K562 (cell line): ENCODE results near the gene PALMD. TPM values are rescaled to one million over a fixed set of nuclear protein-coding genes. Genes with fewer than 3 reads are reported as not detected.

Experiments used
- KLF6 ChIP-seq: fragments of 250-450 bp; sonication (Bioruptor Pico); IDR thresholded peaks from 2 replicates; pipeline ENCODE4 v1.4.0; 2020; ENCODE audit warnings: mild to moderate bottlenecking, moderate library complexity, borderline replicate concordance
- NCOA4 ChIP-seq: fragments of 450-650 bp; IDR thresholded peaks from 2 replicates; pipeline ENCODE4 v1.6.1; 2018; ENCODE audit warnings: mild to moderate bottlenecking; ENCODE audit not compliant: partially characterized antibody
- SMARCE1 ChIP-seq: fragments of 450-650 bp; IDR thresholded peaks from 2 replicates; pipeline ENCODE4 v1.7.1; 2016; ENCODE audit warnings: mild to moderate bottlenecking
- SREBF2 ChIP-seq: sonication (generic); formaldehyde crosslinking; IDR thresholded peaks from 2 replicates; pipeline ENCODE4 v1.4.0; 2020; ENCODE audit warnings: mild to moderate bottlenecking, missing genetic modification reagents
- TRIM24 ChIP-seq, 2 experiments: fragments of 450-650 bp; IDR thresholded peaks; 2 replicates each; pipeline ENCODE4 v1.6.1; 2016
- polyA plus RNA-seq, 8 experiments: library from polyadenylated mRNA; depleted of rRNA in 4 of 8; stranded (reverse) in 5 of 8; unstranded in 3 of 8; fragments of >200 nt; fragmentation: Nextera tagmentation in 2 of 8; fragmentation: Illumina TruSeq in 1 of 8; extraction: Ambion mirVana in 2 of 8; extraction: Trizol in 1 of 8; gene quantifications; 2 replicates each; pipeline versions ENCODE4 v1.2.1 to v1.2.3, GENCODE V29; 2011 to 2014; ENCODE audit warnings: inconsistent platforms in 1 of 8, missing spikeins in 1 of 8
- total RNA-seq, 7 experiments: library from RNA; depleted of rRNA in 6 of 7; stranded (reverse); fragments of >200 nt in 6 of 7; fragmentation: Illumina TruSeq in 2 of 7; extraction: Trizol in 2 of 7; gene quantifications; 2 replicates each; pipeline versions ENCODE4 v1.2.1 to v1.2.3, GENCODE V29; 2011 to 2021; ENCODE audit warnings: low replicate concordance in 1 of 7
- TF ChIP-seq, protein P1 (sequence below): fragments of 250-450 bp; sonication (Bioruptor Pico); IDR thresholded peaks from 2 replicates; pipeline ENCODE4 v1.8.0; 2021; ENCODE audit warnings: mild to moderate bottlenecking, moderate library complexity
- TF ChIP-seq, protein P2 (sequence below), 3 experiments: fragments of 200-800 bp in 1 of 3; fragments of 250-450 bp in 1 of 3; fragments of 450-650 bp in 1 of 3; sonication (Bioruptor Pico) in 1 of 3; sonication (Bioruptor generic) in 1 of 3; formaldehyde crosslinking in 1 of 3; IDR thresholded peaks; 2 replicates each; pipeline versions ENCODE4 v1.6.1 to v1.8.0; 2016 to 2022; ENCODE audit warnings: mild to moderate bottlenecking in 2 of 3, missing genetic modification characterization in 2 of 3, missing compliant biosample characterization in 1 of 3, moderate library complexity in 1 of 3
- TF ChIP-seq, protein P3 (sequence below), 2 experiments: fragments of 450-650 bp; IDR thresholded peaks; 2 replicates each; pipeline ENCODE4 v1.6.1; 2018; ENCODE audit warnings: mild to moderate bottlenecking in 2 of 2, low read depth in 1 of 2; ENCODE audit not compliant: partially characterized antibody in 2 of 2

Gene PALMD
- total and polyA plus RNA-seq, 9 of the 15 experiments (the other 6 are each of a cell fraction or from before 2014, with no cell fraction given) = 2.7 to 13.5 (median 5.4) TPM

DNA sequence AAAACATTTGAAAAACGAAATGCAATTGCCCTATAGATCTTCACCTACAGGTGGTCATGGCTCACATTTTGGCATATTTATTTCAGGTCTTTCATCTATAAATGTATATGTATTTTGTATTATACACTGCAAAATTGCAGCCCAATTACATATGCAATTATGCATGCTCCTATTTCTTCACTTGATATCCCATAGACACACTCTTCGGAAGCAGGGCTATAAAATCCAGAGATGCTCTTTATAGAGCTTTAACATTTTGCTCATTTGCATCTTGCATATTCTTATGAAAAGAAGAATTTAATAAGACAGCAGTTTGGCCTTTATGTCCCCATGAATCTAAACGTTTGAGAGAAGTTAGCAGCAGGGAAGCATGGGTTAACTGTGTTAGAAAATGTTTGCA is 44.7 kb upstream of the PALMD start (continued):
- TF ChIP-seq, protein P1, sequence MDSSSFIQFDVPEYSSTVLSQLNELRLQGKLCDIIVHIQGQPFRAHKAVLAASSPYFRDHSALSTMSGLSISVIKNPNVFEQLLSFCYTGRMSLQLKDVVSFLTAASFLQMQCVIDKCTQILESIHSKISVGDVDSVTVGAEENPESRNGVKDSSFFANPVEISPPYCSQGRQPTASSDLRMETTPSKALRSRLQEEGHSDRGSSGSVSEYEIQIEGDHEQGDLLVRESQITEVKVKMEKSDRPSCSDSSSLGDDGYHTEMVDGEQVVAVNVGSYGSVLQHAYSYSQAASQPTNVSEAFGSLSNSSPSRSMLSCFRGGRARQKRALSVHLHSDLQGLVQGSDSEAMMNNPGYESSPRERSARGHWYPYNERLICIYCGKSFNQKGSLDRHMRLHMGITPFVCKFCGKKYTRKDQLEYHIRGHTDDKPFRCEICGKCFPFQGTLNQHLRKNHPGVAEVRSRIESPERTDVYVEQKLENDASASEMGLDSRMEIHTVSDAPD (CRISPR knock-in tag) = no peak
- TF ChIP-seq NCOA4 (no peak), KLF6 (no peak), SMARCE1 (no peak), SREBF2 (no peak), TRIM24 (IDR thresholded peaks at IDR 0.05) (no peak)
- TF ChIP-seq, protein P2, sequence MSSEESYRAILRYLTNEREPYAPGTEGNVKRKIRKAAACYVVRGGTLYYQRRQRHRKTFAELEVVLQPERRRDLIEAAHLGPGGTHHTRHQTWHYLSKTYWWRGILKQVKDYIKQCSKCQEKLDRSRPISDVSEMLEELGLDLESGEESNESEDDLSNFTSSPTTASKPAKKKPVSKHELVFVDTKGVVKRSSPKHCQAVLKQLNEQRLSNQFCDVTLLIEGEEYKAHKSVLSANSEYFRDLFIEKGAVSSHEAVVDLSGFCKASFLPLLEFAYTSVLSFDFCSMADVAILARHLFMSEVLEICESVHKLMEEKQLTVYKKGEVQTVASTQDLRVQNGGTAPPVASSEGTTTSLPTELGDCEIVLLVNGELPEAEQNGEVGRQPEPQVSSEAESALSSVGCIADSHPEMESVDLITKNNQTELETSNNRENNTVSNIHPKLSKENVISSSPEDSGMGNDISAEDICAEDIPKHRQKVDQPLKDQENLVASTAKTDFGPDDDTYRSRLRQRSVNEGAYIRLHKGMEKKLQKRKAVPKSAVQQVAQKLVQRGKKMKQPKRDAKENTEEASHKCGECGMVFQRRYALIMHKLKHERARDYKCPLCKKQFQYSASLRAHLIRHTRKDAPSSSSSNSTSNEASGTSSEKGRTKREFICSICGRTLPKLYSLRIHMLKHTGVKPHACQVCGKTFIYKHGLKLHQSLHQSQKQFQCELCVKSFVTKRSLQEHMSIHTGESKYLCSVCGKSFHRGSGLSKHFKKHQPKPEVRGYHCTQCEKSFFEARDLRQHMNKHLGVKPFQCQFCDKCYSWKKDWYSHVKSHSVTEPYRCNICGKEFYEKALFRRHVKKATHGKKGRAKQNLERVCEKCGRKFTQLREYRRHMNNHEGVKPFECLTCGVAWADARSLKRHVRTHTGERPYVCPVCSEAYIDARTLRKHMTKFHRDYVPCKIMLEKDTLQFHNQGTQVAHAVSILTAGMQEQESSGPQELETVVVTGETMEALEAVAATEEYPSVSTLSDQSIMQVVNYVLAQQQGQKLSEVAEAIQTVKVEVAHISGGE (CRISPR knock-in tag; IDR thresholded peaks at IDR 0.05) = no peak
- TF ChIP-seq, protein P3, sequence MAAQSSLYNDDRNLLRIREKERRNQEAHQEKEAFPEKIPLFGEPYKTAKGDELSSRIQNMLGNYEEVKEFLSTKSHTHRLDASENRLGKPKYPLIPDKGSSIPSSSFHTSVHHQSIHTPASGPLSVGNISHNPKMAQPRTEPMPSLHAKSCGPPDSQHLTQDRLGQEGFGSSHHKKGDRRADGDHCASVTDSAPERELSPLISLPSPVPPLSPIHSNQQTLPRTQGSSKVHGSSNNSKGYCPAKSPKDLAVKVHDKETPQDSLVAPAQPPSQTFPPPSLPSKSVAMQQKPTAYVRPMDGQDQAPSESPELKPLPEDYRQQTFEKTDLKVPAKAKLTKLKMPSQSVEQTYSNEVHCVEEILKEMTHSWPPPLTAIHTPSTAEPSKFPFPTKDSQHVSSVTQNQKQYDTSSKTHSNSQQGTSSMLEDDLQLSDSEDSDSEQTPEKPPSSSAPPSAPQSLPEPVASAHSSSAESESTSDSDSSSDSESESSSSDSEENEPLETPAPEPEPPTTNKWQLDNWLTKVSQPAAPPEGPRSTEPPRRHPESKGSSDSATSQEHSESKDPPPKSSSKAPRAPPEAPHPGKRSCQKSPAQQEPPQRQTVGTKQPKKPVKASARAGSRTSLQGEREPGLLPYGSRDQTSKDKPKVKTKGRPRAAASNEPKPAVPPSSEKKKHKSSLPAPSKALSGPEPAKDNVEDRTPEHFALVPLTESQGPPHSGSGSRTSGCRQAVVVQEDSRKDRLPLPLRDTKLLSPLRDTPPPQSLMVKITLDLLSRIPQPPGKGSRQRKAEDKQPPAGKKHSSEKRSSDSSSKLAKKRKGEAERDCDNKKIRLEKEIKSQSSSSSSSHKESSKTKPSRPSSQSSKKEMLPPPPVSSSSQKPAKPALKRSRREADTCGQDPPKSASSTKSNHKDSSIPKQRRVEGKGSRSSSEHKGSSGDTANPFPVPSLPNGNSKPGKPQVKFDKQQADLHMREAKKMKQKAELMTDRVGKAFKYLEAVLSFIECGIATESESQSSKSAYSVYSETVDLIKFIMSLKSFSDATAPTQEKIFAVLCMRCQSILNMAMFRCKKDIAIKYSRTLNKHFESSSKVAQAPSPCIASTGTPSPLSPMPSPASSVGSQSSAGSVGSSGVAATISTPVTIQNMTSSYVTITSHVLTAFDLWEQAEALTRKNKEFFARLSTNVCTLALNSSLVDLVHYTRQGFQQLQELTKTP (IDR thresholded peaks at IDR 0.05; ENCODE audit: low read depth in 1 of 2, partially characterized antibody in 2 of 2) = no peak
